ENCODE results near the gene NUCKS1.
A peak's percentile ranks its signal among the peaks of the same experiment; 100 is the strongest.
"Not testable (repeated sequence)": the region's sequence is repeated elsewhere in the genome, so short reads cannot be mapped to it uniquely, and the experiment has no call there.

The NUCKS1 gene

GRCh38 chr1:205729945-205730610 is 19.9 kb downstream of the NUCKS1 start:
- DNase-seq (ENCODE audit: low read depth) = no peak

DNA sequence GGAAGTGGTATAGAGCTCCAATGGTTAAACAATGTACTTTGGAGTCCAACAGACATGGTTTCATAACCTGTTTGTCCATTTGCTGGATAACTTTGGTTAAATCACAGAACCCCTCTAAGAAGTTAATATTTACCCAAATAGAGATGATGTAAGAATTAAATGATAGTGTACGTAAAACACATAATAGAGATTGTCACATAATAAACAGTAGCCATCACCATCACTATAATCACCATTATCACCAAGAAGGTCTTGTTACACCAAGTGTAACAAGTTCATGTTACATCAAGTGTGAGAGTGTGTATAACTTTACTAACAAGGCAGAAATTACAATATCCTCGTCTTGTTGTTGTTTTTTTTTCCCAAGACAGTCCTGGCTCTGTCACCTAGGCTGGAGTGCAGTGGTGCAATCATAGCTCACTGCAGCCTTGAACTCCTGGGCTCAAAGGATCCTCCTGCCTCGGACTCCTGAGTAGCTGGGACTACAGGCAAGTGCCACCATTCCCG is 23.3 kb downstream of the NUCKS1 start:
- DNase-seq (ENCODE audit: low read depth) = no peak

GRCh38 chr1:205725514-205725913 is 24.5 kb downstream of the NUCKS1 start:
- no peak for DNase-seq (ENCODE audit: low read depth)

DNA sequence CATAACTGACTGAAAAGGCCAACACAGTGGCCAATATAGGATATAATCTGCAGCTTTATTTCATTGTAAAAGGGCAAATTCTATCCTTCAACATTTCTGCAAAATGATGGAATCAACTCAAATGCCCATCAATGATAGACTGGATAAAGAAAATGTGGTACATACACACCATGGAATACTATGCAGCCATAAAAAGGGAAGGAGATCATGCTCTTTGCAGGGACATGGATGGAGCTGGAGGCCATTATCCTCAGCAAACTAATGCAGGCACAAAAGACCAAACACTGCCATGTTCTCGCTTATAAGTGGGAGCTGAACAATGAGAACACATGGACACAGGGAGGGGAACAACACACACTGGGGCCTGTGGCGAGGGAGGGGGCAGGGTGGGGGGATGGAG is 29.2 kb downstream of the NUCKS1 start:
- not testable (repeated sequence) for DNase-seq (ENCODE audit: low read depth)

GRCh38 chr1:205719762-205720161 is 30.2 kb downstream of the NUCKS1 start:
- DNase-seq (ENCODE audit: low read depth) = no peak

DNA sequence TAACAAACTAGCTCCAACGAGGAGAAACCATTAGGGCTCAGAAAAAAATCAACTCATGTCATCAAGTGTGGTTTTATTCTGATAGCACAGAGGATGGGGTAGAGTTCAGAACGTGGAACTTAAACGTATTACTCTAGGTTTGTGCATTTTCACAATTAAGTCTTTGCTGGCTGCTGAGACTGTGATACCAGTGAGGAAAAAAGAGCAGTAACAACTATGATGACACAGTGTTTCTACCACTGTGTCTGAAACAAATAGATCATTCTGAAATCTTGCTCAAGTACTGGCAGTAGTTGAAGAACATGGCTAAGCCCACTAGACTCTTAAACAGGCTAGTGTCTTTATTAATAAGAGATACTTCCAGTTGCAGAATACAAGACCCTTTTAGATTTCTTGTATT is 31.0 kb downstream of the NUCKS1 start:
- no peak for DNase-seq (ENCODE audit: low read depth)

DNA sequence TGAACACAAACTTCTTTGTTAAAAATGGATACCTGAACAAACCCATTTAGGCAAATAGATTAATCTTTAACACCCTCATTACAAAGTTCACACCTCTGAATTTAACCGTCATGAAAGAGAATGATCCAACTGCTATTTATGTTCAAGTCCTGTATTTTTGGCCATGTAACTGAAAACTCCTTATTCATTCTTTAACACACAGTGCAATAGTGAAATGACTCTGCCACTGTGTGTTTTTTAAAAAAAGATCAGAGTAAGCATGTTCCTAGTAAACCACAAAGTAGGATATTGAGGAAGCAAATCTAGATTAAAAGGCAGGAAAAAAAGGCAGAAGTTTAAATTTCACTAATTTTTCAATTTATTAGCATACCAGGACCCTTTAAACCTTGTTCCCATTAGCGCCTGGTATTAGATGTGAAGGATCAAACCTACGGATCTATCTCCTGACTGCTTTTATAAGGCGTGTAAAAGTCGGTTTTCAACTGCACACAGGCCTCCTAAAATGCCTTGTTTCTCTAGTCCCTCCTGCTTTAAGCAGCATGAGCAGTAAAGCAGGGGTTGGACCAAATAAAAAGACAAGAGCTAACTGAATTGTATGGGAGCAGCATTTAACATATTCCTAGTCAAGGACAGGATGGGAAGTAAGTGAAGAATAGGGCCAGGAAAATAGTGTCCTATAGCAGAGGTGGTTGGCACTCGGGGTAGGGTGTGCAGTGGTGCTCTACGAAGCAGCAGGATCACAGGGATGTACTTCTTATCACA is 33.4 kb downstream of the NUCKS1 start:
- no peak for DNase-seq (ENCODE audit: low read depth)

GRCh38 chr1:205715628-205716027 is 34.4 kb downstream of the NUCKS1 start:
- no peak for DNase-seq (ENCODE audit: low read depth)

DNA sequence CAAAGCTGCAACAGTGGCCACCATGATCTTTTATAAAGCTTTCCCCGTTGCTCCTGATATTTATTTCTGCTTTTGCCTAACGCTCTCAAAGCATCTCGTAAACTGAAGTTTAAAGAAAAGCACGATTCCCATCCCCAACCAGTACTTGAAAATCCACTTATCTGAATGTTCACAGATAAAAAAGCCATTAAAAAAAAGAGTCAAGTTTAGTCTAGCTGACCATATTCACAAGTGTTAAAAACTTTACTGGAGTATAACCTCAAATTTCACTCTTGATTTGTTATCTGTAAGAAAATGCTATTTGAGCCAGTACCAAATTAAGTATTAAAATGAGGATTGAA is 35.1 kb downstream of the NUCKS1 start:
- no peak for DNase-seq (ENCODE audit: low read depth)

DNA sequence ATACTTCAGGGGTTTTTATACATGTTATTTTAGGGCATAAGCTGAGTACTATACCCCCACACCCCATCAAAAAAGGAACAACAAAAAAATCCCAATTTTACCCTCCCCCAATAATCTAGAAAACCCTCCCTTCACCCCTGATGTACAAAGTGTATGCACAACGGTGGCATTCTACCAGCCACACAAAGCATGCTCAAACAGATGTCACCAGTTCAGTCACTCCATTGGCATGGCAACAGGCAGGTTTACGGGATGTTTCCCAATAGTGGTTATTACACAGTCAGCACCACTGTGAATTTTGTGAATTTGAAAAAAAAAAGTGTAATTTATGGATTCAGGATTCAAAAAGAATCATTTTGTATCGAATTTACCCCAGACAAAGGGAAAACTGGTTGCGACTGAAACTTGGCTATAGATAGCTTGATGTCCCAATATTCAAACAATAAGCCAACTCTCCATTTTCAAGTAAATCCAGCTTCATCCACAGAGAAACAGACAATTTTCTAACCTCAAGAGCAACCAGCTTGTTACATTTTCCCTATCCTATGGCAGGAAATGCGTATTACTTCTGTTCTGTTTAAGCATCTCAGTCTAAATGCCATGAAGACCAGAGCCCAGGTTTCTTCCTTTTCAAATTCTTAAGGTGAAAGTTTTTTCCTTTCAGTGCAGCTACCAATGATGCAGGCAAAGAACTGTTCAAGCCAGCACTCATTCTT is 35.6 kb downstream of the NUCKS1 start:
- no peak for DNase-seq (ENCODE audit: low read depth)

DNA sequence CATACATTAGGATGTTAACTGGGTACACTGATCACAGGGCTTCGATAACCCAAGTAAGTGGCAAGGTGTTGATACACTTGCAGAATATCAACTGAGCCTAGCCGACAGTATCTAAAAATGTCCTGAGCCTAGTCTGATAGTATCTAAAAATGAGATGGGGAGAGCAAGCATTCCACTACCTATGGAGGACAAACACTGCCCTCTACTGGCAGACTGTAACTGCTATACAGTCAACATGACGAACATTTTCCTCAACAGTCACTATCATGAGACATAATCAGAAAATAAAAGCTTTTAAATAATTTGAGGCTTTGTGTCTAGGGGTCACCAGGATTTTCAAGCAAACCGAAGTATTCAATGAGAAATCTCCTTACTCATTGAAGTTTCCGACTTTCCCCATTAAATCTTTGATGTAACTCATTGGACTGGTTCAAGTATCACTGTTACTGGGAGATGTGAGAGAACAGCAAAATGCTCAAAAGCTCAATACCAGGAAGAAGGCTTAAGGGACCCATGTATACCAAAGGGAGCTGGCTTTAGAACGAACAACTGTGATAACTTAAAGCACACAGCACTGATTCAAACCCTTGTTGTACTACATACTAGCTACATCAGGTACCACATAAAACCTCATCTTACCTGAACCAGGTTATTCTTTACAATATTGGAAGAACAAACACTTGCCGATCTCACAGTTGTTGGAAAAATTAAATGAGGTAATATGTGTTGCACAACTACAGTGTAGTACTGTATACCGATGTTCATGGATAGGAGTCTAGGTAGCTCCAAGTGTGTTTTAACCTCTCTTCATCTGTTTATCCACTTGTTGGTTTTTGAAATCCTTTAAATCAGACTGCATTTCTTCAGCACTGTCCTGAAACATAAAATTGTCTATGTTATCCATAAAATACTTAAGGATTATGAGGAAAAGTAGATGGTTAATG is 38.6 kb downstream of the NUCKS1 start:
- DNase-seq (ENCODE audit: low read depth) = peak; percentile 63

DNA sequence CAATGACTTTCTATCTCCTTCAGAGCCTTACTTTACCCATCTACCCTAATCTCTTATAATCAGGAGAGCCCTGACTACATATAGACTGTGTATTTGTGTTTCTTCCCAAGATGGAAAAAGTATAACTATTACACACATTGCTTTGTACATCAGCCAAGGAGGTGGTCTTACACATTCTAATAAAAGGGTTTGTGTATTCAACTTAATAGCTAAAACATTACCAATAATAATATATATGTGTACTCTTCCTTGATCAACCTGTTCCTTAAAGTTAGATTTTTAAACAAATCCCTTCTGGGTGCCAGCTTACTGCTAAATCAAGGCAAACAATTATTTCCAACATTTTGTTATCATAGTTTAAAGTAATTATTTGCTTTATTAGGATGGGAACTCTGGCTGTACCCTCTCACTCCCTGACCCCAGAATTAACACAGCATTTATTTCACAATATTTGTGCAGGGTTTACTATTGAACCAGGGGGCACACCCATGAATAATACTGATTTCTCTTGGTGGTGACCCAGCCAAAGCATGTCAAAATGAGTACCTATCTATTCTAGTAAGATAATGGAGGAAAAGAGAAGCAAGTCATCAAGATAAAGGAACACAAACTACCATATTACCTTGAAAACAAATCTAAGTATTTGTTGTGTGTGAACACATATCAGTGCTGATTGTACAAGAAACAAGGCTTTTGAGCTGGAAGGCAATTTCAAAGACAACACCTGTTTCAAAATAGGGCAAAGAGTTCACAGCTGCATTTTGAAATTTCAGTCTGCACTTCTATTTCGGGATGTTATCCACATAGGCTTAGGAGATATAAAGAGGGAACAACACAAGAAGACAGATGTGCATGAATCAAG is 39.5 kb downstream of the NUCKS1 start:
- DNase-seq (ENCODE audit: low read depth) = no peak

- DNase-seq (ENCODE audit: low read depth) = no peak
Measured at GRCh38 chr1:205709640-205710039, 40.3 kb downstream of the NUCKS1 start.

GRCh38 chr1:205709059-205709398 is 41.0 kb downstream of the NUCKS1 start:
- DNase-seq (ENCODE audit: low read depth) = no peak

GRCh38 chr1:205706601-205707502 is 43.1 kb downstream of the NUCKS1 start:
- no peak for DNase-seq (ENCODE audit: low read depth)

GRCh38 chr1:205704903-205705302 is 45.1 kb downstream of the NUCKS1 start:
- DNase-seq (ENCODE audit: low read depth) = no peak

- DNase-seq (ENCODE audit: low read depth) = no peak
Measured at GRCh38 chr1:205703072-205703471, 46.9 kb downstream of the NUCKS1 start.

- no peak for DNase-seq (ENCODE audit: low read depth)
Measured at GRCh38 chr1:205701891-205702290, 48.1 kb downstream of the NUCKS1 start.

DNA sequence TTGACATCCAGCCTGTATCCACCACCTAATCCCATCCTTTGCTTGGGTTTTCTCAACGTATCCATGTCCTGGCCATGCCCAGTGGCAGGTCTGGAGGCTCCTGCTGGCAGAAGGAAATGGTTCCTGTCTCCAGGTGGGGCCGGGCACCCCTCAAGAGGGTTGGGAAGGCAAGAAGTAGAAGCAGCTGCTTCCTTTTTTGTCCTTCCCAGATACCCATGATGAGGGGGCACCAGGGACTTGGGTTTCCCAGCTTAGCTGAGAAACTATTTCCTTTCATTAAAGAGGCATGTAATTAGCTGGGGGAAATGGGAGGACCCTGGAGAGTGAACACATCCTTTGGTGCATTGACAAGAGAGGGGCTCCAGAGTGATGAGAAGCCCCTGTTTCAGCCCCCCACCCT is 48.6 kb downstream of the NUCKS1 start:
- no peak for DNase-seq (ENCODE audit: low read depth)

DNA sequence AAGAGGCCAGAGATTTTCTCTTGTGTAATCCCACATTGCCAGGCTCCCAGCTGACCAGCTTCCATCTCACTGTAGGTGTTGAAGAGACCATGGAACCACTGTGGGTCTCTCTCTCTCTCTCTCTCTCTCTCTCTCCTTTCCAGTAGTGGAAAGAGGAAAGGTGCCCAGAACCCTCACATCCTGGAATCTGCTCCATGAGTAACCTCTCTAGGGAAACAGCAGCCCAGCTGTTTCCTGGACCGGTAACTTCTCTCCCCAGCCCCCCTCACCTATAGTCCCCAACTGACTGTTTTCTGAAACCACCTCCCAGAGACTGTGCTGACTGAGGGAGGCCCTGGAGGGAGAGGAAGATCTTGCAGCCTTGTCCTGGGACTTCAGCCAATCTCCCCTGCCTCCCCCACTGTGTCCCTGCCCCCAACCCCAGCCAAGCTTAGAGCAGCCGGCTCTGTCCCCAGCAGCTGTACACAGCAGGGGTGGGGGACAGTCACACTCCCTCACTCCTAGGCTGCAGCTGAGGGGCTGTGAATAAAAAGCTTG is 49.0 kb downstream of the NUCKS1 start:
- DNase-seq (ENCODE audit: low read depth) = no peak

Measured in activated T-cell treated with anti-CD3 and anti-CD28 coated beads for 24 hours (primary cell).